ENCODE measurements around the gene ZBTB3.

DNA sequence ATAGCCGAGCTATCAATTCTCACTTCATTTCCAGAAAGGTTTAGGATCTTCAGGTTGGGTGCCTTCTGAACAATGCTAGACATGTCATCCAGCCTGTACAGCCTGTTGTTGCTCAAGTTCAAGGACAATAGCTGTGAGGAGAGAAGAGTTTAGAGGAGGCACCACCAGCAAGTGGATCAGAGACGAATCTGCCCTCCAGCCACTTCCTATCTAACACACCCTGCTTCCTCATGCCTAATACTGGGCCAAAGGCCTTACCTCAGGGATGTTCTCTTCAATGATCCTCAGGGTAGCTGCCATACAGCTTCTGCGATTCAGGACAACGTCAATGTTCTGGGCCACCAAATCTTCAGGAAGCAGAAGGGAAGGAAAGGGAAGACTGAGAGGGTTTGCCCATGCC lies 47.1 kb upstream of the ZBTB3 start:
- TF ChIP-seq CTCF (IDR thresholded peaks at IDR 0.05) (no peak), POLR2AphosphoS5 (IDR thresholded peaks at IDR 0.05; ENCODE audit: insufficient read depth in 1 of 2, low read depth in 1 of 2) (no peak), POLR2A (IDR thresholded peaks at IDR 0.05) (no peak)
